ENCODE results near the gene CCNK.

Gene CCNK

DNA sequence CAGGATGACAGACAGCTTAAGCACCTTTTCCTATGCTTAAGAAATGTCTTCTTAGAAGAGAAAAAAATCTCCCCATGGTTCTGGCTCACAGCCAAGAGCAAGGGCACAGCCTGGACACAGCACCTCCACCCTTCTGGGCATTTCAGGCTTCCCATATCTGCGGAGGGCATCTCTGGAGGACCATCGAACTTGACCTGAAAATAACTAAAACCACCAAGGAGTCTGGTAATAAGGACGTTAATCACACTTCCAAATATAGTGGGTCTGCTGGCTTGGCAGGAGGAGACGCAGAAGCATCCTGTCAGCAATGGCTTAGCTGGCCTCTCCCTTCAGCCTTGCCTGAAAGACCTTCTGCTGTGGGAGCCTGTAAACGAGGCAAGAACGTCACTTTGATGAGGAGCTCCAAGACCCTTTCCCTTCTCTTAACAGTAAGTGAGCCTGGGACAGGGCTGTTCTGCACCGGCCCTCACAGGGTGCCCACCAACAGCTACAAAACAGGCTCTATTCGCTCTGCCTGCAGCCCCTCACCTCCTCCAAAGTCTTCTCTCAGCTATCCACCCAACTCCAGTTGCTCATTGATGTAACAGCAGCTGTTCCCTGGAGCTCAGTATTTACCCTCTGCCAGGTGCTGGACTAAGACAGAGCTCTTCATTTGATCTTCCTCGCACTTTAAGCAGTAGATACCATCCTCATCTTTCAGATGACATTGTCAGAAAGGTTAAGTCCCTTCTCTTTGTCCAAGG, 13.7 kb upstream of the CCNK start:
- DNase-seq: no peak

DNA sequence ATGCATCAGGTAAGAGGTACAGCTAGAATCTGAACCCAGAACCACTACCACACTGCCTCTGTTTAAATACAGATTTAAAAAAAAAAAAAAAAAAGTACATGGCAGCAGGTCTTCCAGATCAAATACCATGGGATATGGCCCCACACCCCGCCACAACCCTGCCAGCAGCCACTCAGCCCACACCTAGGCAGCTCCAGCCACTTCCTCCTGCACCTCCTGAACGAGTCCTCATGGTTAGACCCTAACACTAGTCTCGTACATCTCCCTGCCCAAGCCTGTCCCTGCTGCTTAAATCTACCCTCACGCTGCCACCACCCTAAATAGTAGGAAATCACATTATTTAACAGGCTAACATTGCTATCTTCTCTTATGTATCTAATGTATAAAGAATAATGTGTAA, 13.1 kb upstream of the CCNK start:
- no peak for DNase-seq

GRCh38 chr14:99468836-99469592, 12.2 kb upstream of the CCNK start:
- no peak for DNase-seq

GRCh38 chr14:99471731-99472130, 9.5 kb upstream of the CCNK start:
- no peak for DNase-seq

- no peak for DNase-seq
These were observed 8.3 kb upstream of the CCNK start for GRCh38 chr14:99472937-99473336.

DNA sequence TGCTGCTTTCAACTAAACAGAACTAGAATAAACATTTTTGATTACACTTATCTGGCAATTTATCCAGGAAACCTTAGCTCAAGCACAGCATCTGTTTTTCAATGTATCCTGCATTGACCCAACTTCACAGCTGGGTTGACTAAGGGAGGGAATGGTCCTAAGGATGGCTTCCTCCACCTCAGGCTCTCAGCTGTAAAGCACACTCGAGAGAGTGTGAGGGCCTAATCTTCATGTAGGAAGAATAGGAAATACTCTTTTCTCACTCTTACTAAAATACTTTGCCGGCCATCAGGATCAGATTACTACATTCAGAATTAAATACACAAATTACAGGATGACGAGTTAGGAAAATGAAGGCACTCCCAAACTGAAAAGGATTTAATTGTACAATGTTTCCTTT, 7.8 kb upstream of the CCNK start:
- DNase-seq: no peak

DNA sequence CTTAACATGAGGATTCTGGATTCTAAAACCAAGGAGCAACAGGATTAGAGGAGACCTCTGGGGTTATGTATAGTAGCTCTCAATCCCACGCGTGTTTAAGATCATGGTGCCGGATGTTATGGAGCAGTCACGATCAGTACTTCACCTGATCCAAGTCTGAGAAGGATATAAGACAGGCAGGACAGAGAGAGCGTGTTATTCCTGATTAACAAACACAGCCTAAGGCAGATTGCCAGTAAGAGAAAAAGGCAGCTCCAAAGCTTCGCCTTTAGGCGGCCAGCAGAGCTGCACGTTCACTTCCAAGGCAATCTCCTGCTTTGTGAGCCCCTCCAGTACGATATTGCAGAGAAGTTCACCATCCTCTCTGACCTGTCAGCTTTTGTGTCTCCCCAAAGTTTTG, 6.0 kb upstream of the CCNK start:
- DNase-seq: no peak

GRCh38 chr14:99475660-99476059, 5.5 kb upstream of the CCNK start:
- no peak for DNase-seq

DNA sequence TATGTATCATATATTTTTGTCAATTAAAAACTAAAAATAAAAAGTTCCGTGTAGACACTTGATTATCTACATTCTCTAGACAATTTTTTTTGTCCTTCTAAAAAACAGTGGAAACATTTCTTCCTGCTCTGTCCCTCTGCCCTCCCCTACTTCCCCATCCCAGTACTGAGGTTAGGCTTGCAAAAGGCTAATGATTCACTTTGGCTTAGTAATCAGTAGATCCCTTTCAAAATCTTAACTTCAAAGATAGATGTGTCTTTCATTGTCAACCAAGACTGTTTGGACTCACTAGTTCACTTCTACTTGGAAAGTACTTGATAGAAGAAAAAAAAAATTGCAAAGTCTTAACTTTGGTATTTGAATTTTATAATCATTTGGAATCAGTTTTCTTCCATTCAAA, 4.3 kb upstream of the CCNK start:
- no peak for DNase-seq

DNA sequence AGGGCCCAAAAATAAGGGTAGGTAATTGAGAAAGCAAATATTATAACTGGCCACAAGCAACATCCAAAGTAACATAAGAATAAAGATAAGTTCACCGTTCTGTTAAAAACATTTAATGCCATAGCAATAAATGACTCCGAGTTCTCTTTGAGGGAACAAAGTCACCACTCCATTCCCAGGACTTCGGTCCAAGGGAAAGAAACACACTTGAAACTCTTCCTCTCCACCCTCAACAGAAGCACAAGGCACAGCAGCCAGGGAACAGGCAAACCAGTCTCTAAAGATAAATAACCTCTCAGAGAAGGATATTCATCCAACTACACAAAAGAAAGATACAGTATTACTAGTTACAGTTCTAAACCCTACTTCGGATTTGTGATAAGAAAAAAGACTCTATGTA, 3.1 kb upstream of the CCNK start:
- DNase-seq: no peak

- no peak for DNase-seq
These were observed 1.9 kb upstream of the CCNK start for GRCh38 chr14:99479160-99479905.

DNA sequence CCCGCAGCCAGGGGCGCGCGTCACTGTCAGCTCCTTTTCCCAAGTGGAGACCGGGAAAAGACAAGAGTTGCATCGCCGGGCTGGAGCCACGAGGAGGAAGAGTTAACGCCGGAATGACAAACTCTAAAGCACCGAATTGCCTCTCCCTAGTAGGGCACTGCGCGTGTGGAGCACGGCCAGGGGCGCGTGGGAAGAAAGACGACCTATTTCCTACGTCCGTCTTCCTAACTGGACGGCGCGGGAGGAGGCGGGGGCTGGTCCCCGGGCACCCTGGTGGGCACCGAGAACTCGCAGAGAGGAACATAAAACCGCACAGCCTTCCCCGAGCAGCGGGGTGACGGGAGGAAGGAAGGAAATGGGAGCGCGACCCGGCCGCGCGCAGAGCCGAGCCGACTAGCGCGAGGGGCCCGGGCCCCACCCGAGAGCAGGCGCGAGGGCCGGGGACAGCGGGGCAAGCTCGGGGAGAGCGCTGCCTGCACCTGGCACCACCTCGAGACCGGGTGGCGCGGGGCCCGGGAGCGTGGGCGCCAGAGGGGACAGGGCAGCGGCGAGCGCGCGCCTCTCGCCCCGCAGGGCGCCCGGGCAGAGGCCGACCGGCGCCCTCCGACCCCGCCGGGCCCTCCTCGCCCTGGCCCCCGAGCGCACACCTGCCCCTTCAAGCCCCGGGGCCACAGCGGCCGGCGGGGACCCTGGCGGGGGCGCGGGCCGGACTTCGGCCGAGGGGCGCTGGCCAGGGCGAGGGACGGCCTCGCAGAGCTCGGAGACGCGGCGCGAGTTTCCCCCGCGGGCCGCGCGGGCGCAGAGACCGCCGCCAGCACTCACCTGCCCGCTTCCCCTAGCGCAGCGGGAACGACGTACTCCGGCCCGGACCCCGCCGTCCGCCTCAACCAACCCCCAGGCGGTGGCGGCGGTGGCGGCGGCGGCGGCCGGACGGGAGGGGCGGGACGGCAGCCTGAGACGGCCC, 1.0 kb upstream of the CCNK start, which contains the start of gene SETD3:
Gene SETD3, minus strand, starts transcription at position 954 of the 964 bp plus-strand sequence. CDS start 15,054 bp downstream, outside the sequence.
- DNase-seq: peak; percentile 36

DNA sequence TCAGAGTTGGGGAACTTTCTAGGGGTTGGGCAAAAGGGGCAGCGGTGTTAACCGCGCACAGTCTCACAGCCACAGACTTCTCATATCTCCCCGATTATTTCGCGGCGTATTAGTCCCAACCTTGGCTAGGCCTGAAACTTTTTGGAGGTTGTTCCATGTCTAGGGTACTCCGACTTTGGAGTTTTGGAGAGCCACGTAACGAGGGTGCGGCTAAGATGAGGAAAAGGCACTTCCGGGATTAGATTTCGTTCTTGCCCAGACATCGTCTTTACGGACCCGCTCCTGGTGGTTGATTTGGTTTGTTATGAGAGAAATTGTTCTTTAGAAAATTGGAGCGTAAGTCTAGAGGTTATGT, 513 bp downstream of the CCNK start:
- peak; percentile 44 for DNase-seq

GRCh38 chr14:99484106-99484505, 2.9 kb downstream of the CCNK start:
- DNase-seq: no peak

DNA sequence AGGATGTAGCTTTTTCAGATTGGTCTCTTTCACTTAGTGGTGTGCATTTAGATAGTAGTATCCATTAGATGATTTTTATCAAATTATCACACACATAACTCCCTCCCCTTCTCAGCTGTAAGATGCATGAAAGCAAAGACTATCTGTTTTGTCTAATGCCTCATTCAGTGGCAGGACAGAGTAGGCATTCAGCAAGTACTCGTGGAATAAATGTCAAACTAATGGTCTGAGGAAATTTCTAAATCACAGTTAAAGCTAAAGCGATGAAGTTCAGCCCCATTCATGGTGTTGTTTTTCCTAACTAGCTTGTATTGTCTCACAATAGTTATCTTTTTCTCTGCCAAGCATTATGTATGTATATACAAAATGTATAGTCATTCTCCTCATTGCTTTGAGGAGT, 16.1 kb downstream of the CCNK start:
- no peak for DNase-seq

GRCh38 chr14:99497894-99498293, 16.7 kb downstream of the CCNK start:
- no peak for DNase-seq

GRCh38 chr14:99502989-99503421, 21.8 kb downstream of the CCNK start:
- DNase-seq: no peak

DNA sequence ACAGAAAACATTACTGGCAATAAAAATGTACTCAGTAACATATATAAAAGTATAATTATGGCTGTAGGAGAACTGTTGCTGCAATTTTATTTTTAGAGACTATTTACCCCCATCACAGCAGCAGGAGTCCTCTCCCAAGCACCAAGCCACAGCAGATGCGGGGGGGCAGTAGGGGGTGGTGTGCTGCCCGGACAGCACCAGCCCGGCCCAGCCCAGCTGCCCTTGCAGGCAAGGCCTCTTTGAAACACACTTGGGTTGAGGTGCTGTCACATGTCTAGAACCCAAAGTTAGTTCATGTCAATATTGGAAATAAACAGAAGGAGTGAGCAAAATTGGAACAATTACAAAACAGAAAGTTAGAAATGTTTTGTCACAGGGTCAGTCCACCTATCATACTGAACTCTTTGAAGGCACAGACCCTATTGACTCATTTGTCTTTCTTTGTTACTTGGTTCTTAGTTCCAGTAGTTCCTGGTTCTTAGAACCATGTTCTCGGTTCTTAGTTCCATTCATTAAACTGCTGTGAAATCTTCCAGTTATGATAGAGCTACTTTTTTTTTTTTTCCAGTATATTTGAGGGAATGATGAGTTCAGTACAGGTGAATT, 22.7 kb downstream of the CCNK start:
- no peak for DNase-seq

- DNase-seq: no peak
These were observed 23.9 kb downstream of the CCNK start for GRCh38 chr14:99505089-99505488.

GRCh38 chr14:99506276-99506675, 25.1 kb downstream of the CCNK start:
- DNase-seq: no peak

GRCh38 chr14:99507860-99508640, 26.8 kb downstream of the CCNK start:
- no peak for DNase-seq

All from CD4-positive, alpha-beta T cell treated with Interleukin-21 for 1 hour (primary cell).